Gastrocnemius medialis (tissue), 4 donors: ENCODE data around the gene ATP10B.

ENCODE experiments used
- POLR2A ChIP-seq, 2 donors: fragments of 450-650 bp; IDR thresholded peaks; one replicate each; pipeline ENCODE4 v1.6.1; 2017; ENCODE audit warnings: antibody characterized with exemption in 2 of 2, mild to moderate bottlenecking in 2 of 2, moderate library complexity in 2 of 2
- TF ChIP-seq, protein P1 (sequence below), 5 experiments: fragments of 450-650 bp in 3 of 5; fragments of 200-600 bp in 2 of 5; sonication (generic) in 2 of 5; IDR thresholded peaks in 4 of 5; conservative IDR thresholded peaks in 1 of 5; 1 replicate in 4 of 5; 2 replicates in 1 of 5; pipeline ENCODE4 v1.5.1; 2016 to 2019; ENCODE audit warnings: antibody characterized with exemption in 5 of 5, mild to moderate bottlenecking in 3 of 5, moderate library complexity in 3 of 5

DNA sequence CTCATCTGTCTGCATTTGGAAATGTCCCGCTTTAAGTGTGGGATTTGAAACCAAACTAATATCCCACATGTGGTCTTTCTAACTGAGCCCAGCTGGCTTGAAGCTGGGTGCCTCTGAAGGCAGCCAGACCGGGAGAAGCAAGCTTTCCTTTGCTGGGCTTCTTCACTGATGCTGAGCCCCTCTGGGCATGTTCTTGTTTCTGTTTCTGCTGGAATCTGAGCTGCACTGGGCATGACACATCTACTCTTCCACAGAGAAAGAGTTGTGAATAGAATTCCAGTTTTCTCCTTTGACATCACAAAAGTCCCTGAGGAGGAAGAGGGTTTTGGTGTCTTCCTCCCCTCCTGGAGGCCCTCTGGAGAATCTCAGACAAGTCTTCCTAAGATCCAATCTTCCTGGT is 179.5 kb downstream of the ATP10B start:
- TF ChIP-seq, protein P1, sequence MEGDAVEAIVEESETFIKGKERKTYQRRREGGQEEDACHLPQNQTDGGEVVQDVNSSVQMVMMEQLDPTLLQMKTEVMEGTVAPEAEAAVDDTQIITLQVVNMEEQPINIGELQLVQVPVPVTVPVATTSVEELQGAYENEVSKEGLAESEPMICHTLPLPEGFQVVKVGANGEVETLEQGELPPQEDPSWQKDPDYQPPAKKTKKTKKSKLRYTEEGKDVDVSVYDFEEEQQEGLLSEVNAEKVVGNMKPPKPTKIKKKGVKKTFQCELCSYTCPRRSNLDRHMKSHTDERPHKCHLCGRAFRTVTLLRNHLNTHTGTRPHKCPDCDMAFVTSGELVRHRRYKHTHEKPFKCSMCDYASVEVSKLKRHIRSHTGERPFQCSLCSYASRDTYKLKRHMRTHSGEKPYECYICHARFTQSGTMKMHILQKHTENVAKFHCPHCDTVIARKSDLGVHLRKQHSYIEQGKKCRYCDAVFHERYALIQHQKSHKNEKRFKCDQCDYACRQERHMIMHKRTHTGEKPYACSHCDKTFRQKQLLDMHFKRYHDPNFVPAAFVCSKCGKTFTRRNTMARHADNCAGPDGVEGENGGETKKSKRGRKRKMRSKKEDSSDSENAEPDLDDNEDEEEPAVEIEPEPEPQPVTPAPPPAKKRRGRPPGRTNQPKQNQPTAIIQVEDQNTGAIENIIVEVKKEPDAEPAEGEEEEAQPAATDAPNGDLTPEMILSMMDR (IDR thresholded peaks at IDR 0.05 in 4 of 5, conservative IDR thresholded peaks at IDR 0.05 in 1 of 5), result no peak
- TF ChIP-seq POLR2A (IDR thresholded peaks at IDR 0.05), result no peak
